NCI-H82 treated with DMSO at 0.1 percent for 48 hours (cell line): ENCODE data around the gene ARHGAP22.

Experiments
- DNase-seq: peaks from one replicate; lab custom pipeline; 2025; ENCODE audit not compliant: unreplicated experiment; lab: John Stamatoyannopoulos, UW

The ARHGAP22 gene

GRCh38 chr10:48608279-48608681, 3.4 kb upstream of the ARHGAP22 start:
- no peak for DNase-seq

- no peak for DNase-seq
Observed at GRCh38 chr10:48607356-48608278, 2.7 kb upstream of the ARHGAP22 start.

- no peak for DNase-seq
Observed at GRCh38 chr10:48606530-48607355, 1.9 kb upstream of the ARHGAP22 start.

GRCh38 chr10:48605786-48606529, 1.1 kb upstream of the ARHGAP22 start:
- DNase-seq, result no peak

GRCh38 chr10:48604039-48604990, 558 bp downstream of the ARHGAP22 start:
- DNase-seq, result no peak

GRCh38 chr10:48603421-48604038, 1.3 kb downstream of the ARHGAP22 start:
- no peak for DNase-seq

GRCh38 chr10:48602401-48603135, 2.3 kb downstream of the ARHGAP22 start:
- DNase-seq, result no peak

GRCh38 chr10:48601789-48602188, 3.1 kb downstream of the ARHGAP22 start:
- no peak for DNase-seq

- DNase-seq, result no peak
Observed at GRCh38 chr10:48600645-48601505, 4.0 kb downstream of the ARHGAP22 start.

GRCh38 chr10:48599830-48600134, 5.1 kb downstream of the ARHGAP22 start:
- DNase-seq, result no peak

- no peak for DNase-seq
Observed at GRCh38 chr10:48598936-48599829, 5.7 kb downstream of the ARHGAP22 start.

- DNase-seq, result no peak
Observed at GRCh38 chr10:48598243-48598935, 6.5 kb downstream of the ARHGAP22 start.

- DNase-seq, result no peak
Observed at GRCh38 chr10:48595539-48595932, 9.3 kb downstream of the ARHGAP22 start.

- DNase-seq, result no peak
Observed at GRCh38 chr10:48594803-48595538, 9.9 kb downstream of the ARHGAP22 start.

- DNase-seq, result no peak
Observed at GRCh38 chr10:48594371-48594770, 10.5 kb downstream of the ARHGAP22 start.

GRCh38 chr10:48592346-48592745, 12.5 kb downstream of the ARHGAP22 start:
- DNase-seq, result no peak
